Neural progenitor cell (in vitro differentiated cells): Measurements from ENCODE around the gene TNNT3. TPM values are rescaled to one million over a fixed set of nuclear protein-coding genes. Genes with fewer than 3 reads are reported as not detected.

Experiments used
- DNase-seq: peaks from one replicate; pipeline ENCODE4 v3.0.0-alpha.2; 2016; ENCODE audit warnings: low spot score
- H2AFZ ChIP-seq: fragments of 200-600 bp; sonication (generic); replicated peaks from 2 replicates; pipeline ENCODE4 v1.6.1; 2016; ENCODE audit warnings: antibody characterized with exemption
- H3F3A ChIP-seq: fragments of 200-600 bp; sonication (generic); 2 replicates; pipeline ENCODE4 v1.6.1; 2016; ENCODE audit warnings: antibody characterized with exemption, low read depth
- H3K27ac ChIP-seq: fragments of 200-600 bp; sonication (generic); 2 replicates; pipeline ENCODE4 v1.5.1; 2016; ENCODE audit warnings: mild to moderate bottlenecking
- H3K27me3 ChIP-seq: fragments of 200-600 bp; sonication (generic); 2 replicates; pipeline ENCODE4 v1.6.1; 2016; ENCODE audit warnings: mild to moderate bottlenecking, moderate library complexity
- H3K36me3 ChIP-seq: fragments of 200-600 bp; sonication (generic); 2 replicates; pipeline ENCODE4 v1.5.1; 2016
- H3K4me1 ChIP-seq: fragments of 200-600 bp; sonication (generic); 2 replicates; pipeline ENCODE4 v1.6.1; 2016; ENCODE audit warnings: mixed run types
- H3K4me2 ChIP-seq: fragments of 200-600 bp; sonication (generic); 2 replicates; pipeline ENCODE4 v1.6.1; 2016
- H3K4me3 ChIP-seq: fragments of 200-600 bp; sonication (generic); 2 replicates; pipeline ENCODE4 v1.5.1; 2016
- H3K79me2 ChIP-seq: fragments of 200-600 bp; sonication (generic); 2 replicates; pipeline ENCODE4 v1.6.1; 2016; ENCODE audit warnings: low read depth
- H3K9ac ChIP-seq: fragments of 200-600 bp; sonication (generic); 2 replicates; pipeline ENCODE4 v1.6.1; 2016
- H3K9me3 ChIP-seq: fragments of 200-600 bp; sonication (generic); 2 replicates; pipeline ENCODE4 v1.5.1; 2016; ENCODE audit warnings: low read depth
- H4K20me1 ChIP-seq: fragments of 200-600 bp; sonication (generic); 2 replicates; pipeline ENCODE4 v1.6.1; 2016; ENCODE audit warnings: low read depth
- H3K27ac Mint-ChIP-seq: 3 replicates; pipeline ENCODE4 v1.8.0; 2021; ENCODE audit warnings: mixed read lengths
- H3K27me3 Mint-ChIP-seq: 2 replicates; pipeline ENCODE4 v1.8.0; 2022; ENCODE audit warnings: low read depth, mild to moderate bottlenecking, inconsistent platforms, moderate library complexity, mixed read lengths; ENCODE audit not compliant: insufficient read depth
- H3K36me3 Mint-ChIP-seq: 3 replicates; pipeline ENCODE4 v1.8.0; 2021; ENCODE audit warnings: mixed read lengths
- H3K4me1 Mint-ChIP-seq: 3 replicates; pipeline ENCODE4 v1.8.0; 2021; ENCODE audit warnings: mixed read lengths
- H3K4me3 Mint-ChIP-seq: 3 replicates; pipeline ENCODE4 v1.8.0; 2021; ENCODE audit warnings: mild to moderate bottlenecking, moderate library complexity, mixed read lengths
- H3K9me3 Mint-ChIP-seq: 3 replicates; pipeline ENCODE4 v1.8.0; 2020; ENCODE audit warnings: mixed read lengths
- CTCF ChIP-seq: fragments of 200-600 bp; sonication (generic); IDR thresholded peaks from 2 replicates; pipeline ENCODE4 v1.5.1; 2017; ENCODE audit warnings: antibody characterized with exemption, mild to moderate bottlenecking
- EZH2 ChIP-seq: fragments of 200-600 bp; sonication (generic); IDR thresholded peaks from 2 replicates; pipeline ENCODE4 v1.6.1; 2017; ENCODE audit warnings: antibody characterized with exemption, mild to moderate bottlenecking, moderate library complexity
- EZH2phosphoT487 ChIP-seq: fragments of 200-600 bp; sonication (generic); IDR thresholded peaks from 2 replicates; pipeline ENCODE4 v1.6.1; 2017; ENCODE audit warnings: antibody characterized with exemption
- total RNA-seq: library from RNA; depleted of rRNA; stranded (reverse); fragments of >200 nt; gene quantifications from 2 replicates; pipeline ENCODE4 v1.2.3, GENCODE V29; 2015; ENCODE audit warnings: low replicate concordance

TNNT3 gene
- total RNA-seq, 1 donor from 2014 or later: 0.92 TPM

- H3K9me3 Mint-ChIP-seq: no peaks in the 10 kb centered on the region
- no peak for TF ChIP-seq CTCF
- H3K4me3 ChIP-seq: no peak overlapping the region
Observed at GRCh38 chr11:1982873-1983600, 63.5 kb downstream of the TNNT3 start.

GRCh38 chr11:1983601-1983961 lies 64.1 kb downstream of the TNNT3 start:
- H3K27me3 Mint-ChIP-seq: no peaks in the 10 kb centered on the region
- Histone ChIP-seq H3K36me3 (no peaks in the 10 kb centered on the region), H3K79me2 (no peaks in the 10 kb centered on the region), H3K27me3 (no peaks in the 10 kb centered on the region), H2AFZ (no peak overlapping the region), H3F3A (no peaks in the 10 kb centered on the region), H3K9ac (no peak overlapping the region), H4K20me1 (no peaks in the 10 kb centered on the region), H3K27ac (no peak overlapping the region), H3K4me3 (no peak overlapping the region), H3K4me1 (no peaks in the 10 kb centered on the region), H3K4me2 (no peak overlapping the region), H3K9me3 (no peaks in the 10 kb centered on the region)
- H3K27ac Mint-ChIP-seq: no peak overlapping the region
- H3K36me3 Mint-ChIP-seq: no peaks in the 10 kb centered on the region
- H3K4me1 Mint-ChIP-seq: no peaks in the 10 kb centered on the region
- no peaks in the 10 kb centered on the region for H3K9me3 Mint-ChIP-seq
- no peak for TF ChIP-seq EZH2
- H3K4me3 Mint-ChIP-seq: no peak overlapping the region
- DNase-seq: no peak

More at GRCh38 chr11:1982873-1983600, 63.5 kb downstream of the TNNT3 start:
- Histone ChIP-seq H3K27ac (no peak overlapping the region), H2AFZ (no peak overlapping the region), H3K4me1 (no peaks in the 10 kb centered on the region), H3K4me2 (no peak overlapping the region), H3F3A (no peaks in the 10 kb centered on the region), H3K9me3 (no peaks in the 10 kb centered on the region), H3K79me2 (no peaks in the 10 kb centered on the region), H4K20me1 (no peaks in the 10 kb centered on the region), H3K36me3 (no peaks in the 10 kb centered on the region), H3K9ac (no peak overlapping the region), H3K27me3 (no peaks in the 10 kb centered on the region)
- no peaks in the 10 kb centered on the region for H3K36me3 Mint-ChIP-seq
- H3K4me1 Mint-ChIP-seq: no peaks in the 10 kb centered on the region
- no peak for DNase-seq
- H3K27me3 Mint-ChIP-seq: no peaks in the 10 kb centered on the region
- no peak overlapping the region for H3K27ac Mint-ChIP-seq
- H3K4me3 Mint-ChIP-seq: no peak overlapping the region

GRCh38 chr11:1987024-1987423 lies 67.5 kb downstream of the TNNT3 start:
- Mint-ChIP-seq H3K4me3 (no peak overlapping the region), H3K9me3 (no peaks in the 10 kb centered on the region), H3K27ac (no peak overlapping the region), H3K27me3 (no peaks in the 10 kb centered on the region), H3K36me3 (no peaks in the 10 kb centered on the region), H3K4me1 (no peaks in the 10 kb centered on the region)
- no peaks in the 10 kb centered on the region for H3F3A ChIP-seq
- H3K36me3 ChIP-seq: no peaks in the 10 kb centered on the region
- TF ChIP-seq CTCF: no peak
- no peak for TF ChIP-seq EZH2
- TF ChIP-seq EZH2phosphoT487: no peak
- no peak overlapping the region for H3K27ac ChIP-seq
- no peak overlapping the region for H2AFZ ChIP-seq
- no peak overlapping the region for H3K9ac ChIP-seq
- no peaks in the 10 kb centered on the region for H3K27me3 ChIP-seq
- DNase-seq: no peak
- no peaks in the 10 kb centered on the region for H3K79me2 ChIP-seq
- H3K4me2 ChIP-seq: no peak overlapping the region
- H3K9me3 ChIP-seq: no peaks in the 10 kb centered on the region
- no peaks in the 10 kb centered on the region for H4K20me1 ChIP-seq
- H3K4me1 ChIP-seq: no peaks in the 10 kb centered on the region
- no peak overlapping the region for H3K4me3 ChIP-seq

GRCh38 chr11:1988174-1988573 lies 68.7 kb downstream of the TNNT3 start:
- no peak overlapping the region for H3K27ac Mint-ChIP-seq
- Histone ChIP-seq H3K9me3 (no peaks in the 10 kb centered on the region), H3K9ac (no peak overlapping the region), H3K27ac (no peak overlapping the region), H3K79me2 (no peaks in the 10 kb centered on the region), H2AFZ (no peak overlapping the region), H3K4me3 (no peak overlapping the region), H4K20me1 (no peaks in the 10 kb centered on the region), H3K36me3 (no peaks in the 10 kb centered on the region), H3K4me1 (no peaks in the 10 kb centered on the region), H3K4me2 (no peak overlapping the region), H3F3A (no peaks in the 10 kb centered on the region), H3K27me3 (no peaks in the 10 kb centered on the region)
- H3K36me3 Mint-ChIP-seq: no peaks in the 10 kb centered on the region
- DNase-seq: no peak
- no peak for TF ChIP-seq EZH2
- TF ChIP-seq EZH2phosphoT487: no peak
- TF ChIP-seq CTCF: no peak
- no peaks in the 10 kb centered on the region for H3K4me1 Mint-ChIP-seq
- no peaks in the 10 kb centered on the region for H3K9me3 Mint-ChIP-seq
- no peak overlapping the region for H3K4me3 Mint-ChIP-seq
- no peaks in the 10 kb centered on the region for H3K27me3 Mint-ChIP-seq
